Dendritic cell treated with granulocyte-macrophage colony-stimulating factor and Interleukin-4, amounts not matched to agents 40 ng/mL and 50 ng/mL, for 4 days (primary cell): Measurements from ENCODE around the gene CHAD.
"Not testable (repeated sequence)": the region's sequence is repeated elsewhere in the genome, so short reads cannot be mapped to it uniquely, and the experiment has no call there.

Experiments
- H3K27ac Mint-ChIP-seq: one replicate; pipeline ENCODE4 v1.8.0; 2022; ENCODE audit warnings: mild to moderate bottlenecking, mixed read lengths
- H3K27me3 Mint-ChIP-seq: one replicate; pipeline ENCODE4 v1.8.0; 2022; ENCODE audit warnings: mild to moderate bottlenecking, mixed read lengths
- H3K36me3 Mint-ChIP-seq: one replicate; pipeline ENCODE4 v1.8.0; 2022; ENCODE audit warnings: low read depth, mixed read lengths
- H3K4me1 Mint-ChIP-seq: one replicate; pipeline ENCODE4 v1.8.0; 2022; ENCODE audit warnings: low read depth, mixed read lengths
- H3K4me3 Mint-ChIP-seq: one replicate; pipeline ENCODE4 v1.8.0; 2022; ENCODE audit warnings: mild to moderate bottlenecking, moderate library complexity, mixed read lengths
- H3K9me3 Mint-ChIP-seq: one replicate; pipeline ENCODE4 v1.8.0; 2022; ENCODE audit warnings: mixed read lengths
- intact Hi-C: fragments of 100-400 bp; cut with micrococcal nuclease; formaldehyde crosslinking; loops from one replicate; pipeline ENCODE4 v1.15.0; 2022

CHAD gene

GRCh38 chr17:50474523-50474922 lies 5.8 kb upstream of the CHAD start:
- Mint-ChIP-seq H3K36me3 (peaks cover 61% of the 10 kb centered on the region), H3K4me1 (peaks cover 25% of the 10 kb centered on the region), H3K9me3 (no peaks in the 10 kb centered on the region), H3K4me3 (no peak overlapping the region), H3K27me3 (peaks cover 13% of the 10 kb centered on the region), H3K27ac (no peak overlapping the region)
- intact Hi-C loops = no loop called here

- Mint-ChIP-seq H3K27ac (no peak overlapping the region), H3K4me3 (no peak overlapping the region), H3K9me3 (no peaks in the 10 kb centered on the region), H3K27me3 (peaks cover 19% of the 10 kb centered on the region), H3K4me1 (peaks cover 22% of the 10 kb centered on the region), H3K36me3 (peaks cover 61% of the 10 kb centered on the region)
- intact Hi-C loops = no loop called here
Observed at GRCh38 chr17:50473901-50474300, 5.2 kb upstream of the CHAD start.

GRCh38 chr17:50472761-50473161 lies 4.1 kb upstream of the CHAD start:
- intact Hi-C loops, H3K27ac Mint-ChIP-seq, H3K9me3 Mint-ChIP-seq, H3K4me3 Mint-ChIP-seq: not testable (repeated sequence)
- Mint-ChIP-seq H3K4me1 (peaks cover 22% of the 10 kb centered on the region), H3K27me3 (peaks cover 28% of the 10 kb centered on the region), H3K36me3 (peaks cover 68% of the 10 kb centered on the region)

- peaks cover 73% of the 10 kb centered on the region for H3K36me3 Mint-ChIP-seq
- H3K9me3 Mint-ChIP-seq = no peaks in the 10 kb centered on the region
- no peak overlapping the region for H3K4me3 Mint-ChIP-seq
- peaks cover 33% of the 10 kb centered on the region for H3K27me3 Mint-ChIP-seq
- no peak overlapping the region for H3K27ac Mint-ChIP-seq
- H3K4me1 Mint-ChIP-seq = peaks cover 23% of the 10 kb centered on the region
- intact Hi-C loops = no loop called here
Observed at GRCh38 chr17:50472286-50472685, 3.6 kb upstream of the CHAD start.

- peaks cover 80% of the 10 kb centered on the region for H3K36me3 Mint-ChIP-seq
- no peak overlapping the region for H3K27ac Mint-ChIP-seq
- peaks cover 43% of the 10 kb centered on the region for H3K27me3 Mint-ChIP-seq
- no peaks in the 10 kb centered on the region for H3K9me3 Mint-ChIP-seq
- intact Hi-C loops = no loop called here
- no peak overlapping the region for H3K4me3 Mint-ChIP-seq
- H3K4me1 Mint-ChIP-seq = peaks cover 29% of the 10 kb centered on the region
Observed at GRCh38 chr17:50471009-50471905, 2.6 kb upstream of the CHAD start.

GRCh38 chr17:50470426-50470825 lies 1.7 kb upstream of the CHAD start:
- Mint-ChIP-seq H3K27ac (no peak overlapping the region), H3K9me3 (no peaks in the 10 kb centered on the region), H3K36me3 (peaks cover 86% of the 10 kb centered on the region), H3K4me1 (peaks cover 34% of the 10 kb centered on the region), H3K4me3 (no peak overlapping the region), H3K27me3 (peaks cover 47% of the 10 kb centered on the region)
- intact Hi-C loops = no loop called here

- intact Hi-C loops = no loop called here
- Mint-ChIP-seq H3K27ac (no peak overlapping the region), H3K27me3 (peaks cover 50% of the 10 kb centered on the region), H3K4me1 (peaks cover 39% of the 10 kb centered on the region), H3K4me3 (no peak overlapping the region), H3K36me3 (peaks cover 86% of the 10 kb centered on the region), H3K9me3 (no peaks in the 10 kb centered on the region)
Observed at GRCh38 chr17:50469671-50470305, 1.1 kb upstream of the CHAD start.

GRCh38 chr17:50469208-50469605 lies 527 bp upstream of the CHAD start:
- Mint-ChIP-seq H3K27ac (no peak overlapping the region), H3K27me3 (peaks cover 50% of the 10 kb centered on the region), H3K36me3 (peaks cover 86% of the 10 kb centered on the region), H3K4me1 (peaks cover 44% of the 10 kb centered on the region), H3K9me3 (no peaks in the 10 kb centered on the region), H3K4me3 (no peak overlapping the region)
- intact Hi-C loops = no loop called here

- Mint-ChIP-seq H3K27me3 (peaks cover 50% of the 10 kb centered on the region), H3K9me3 (no peaks in the 10 kb centered on the region), H3K4me1 (peaks cover 45% of the 10 kb centered on the region), H3K4me3 (no peak overlapping the region), H3K36me3 (peaks cover 86% of the 10 kb centered on the region), H3K27ac (no peak overlapping the region)
- intact Hi-C loops = no loop called here
Observed at GRCh38 chr17:50467855-50468303, 801 bp downstream of the CHAD start.

- Mint-ChIP-seq H3K27ac (no peak overlapping the region), H3K36me3 (peaks cover 86% of the 10 kb centered on the region), H3K27me3 (peaks cover 50% of the 10 kb centered on the region), H3K4me1 (peaks cover 45% of the 10 kb centered on the region), H3K4me3 (no peak overlapping the region), H3K9me3 (no peaks in the 10 kb centered on the region)
- intact Hi-C loops = no loop called here
Observed at GRCh38 chr17:50467114-50467854, 1.4 kb downstream of the CHAD start.

GRCh38 chr17:50466371-50467113 lies 2.1 kb downstream of the CHAD start:
- Mint-ChIP-seq H3K27ac (no peak overlapping the region), H3K4me1 (peaks cover 45% of the 10 kb centered on the region), H3K9me3 (no peaks in the 10 kb centered on the region), H3K4me3 (no peak overlapping the region), H3K27me3 (peaks cover 48% of the 10 kb centered on the region), H3K36me3 (peaks cover 86% of the 10 kb centered on the region)
- intact Hi-C loops = no loop called here

- no peak overlapping the region for H3K27ac Mint-ChIP-seq
- H3K9me3 Mint-ChIP-seq = no peaks in the 10 kb centered on the region
- peaks cover 41% of the 10 kb centered on the region for H3K4me1 Mint-ChIP-seq
- intact Hi-C loops = no loop called here
- no peak overlapping the region for H3K4me3 Mint-ChIP-seq
- peaks cover 83% of the 10 kb centered on the region for H3K36me3 Mint-ChIP-seq
- H3K27me3 Mint-ChIP-seq = peaks cover 43% of the 10 kb centered on the region
Observed at GRCh38 chr17:50465635-50466034, 3.0 kb downstream of the CHAD start.

GRCh38 chr17:50465171-50465570 lies 3.5 kb downstream of the CHAD start:
- Mint-ChIP-seq H3K27me3 (peaks cover 43% of the 10 kb centered on the region), H3K9me3 (no peaks in the 10 kb centered on the region), H3K4me1 (peaks cover 36% of the 10 kb centered on the region), H3K27ac (no peak overlapping the region), H3K4me3 (no peak overlapping the region), H3K36me3 (peaks cover 78% of the 10 kb centered on the region)
- intact Hi-C loops = no loop called here
